DOHH2 (cell line): ENCODE measurements around the gene LLGL1.

Experiments
- CTCF ChIP-seq: fragments of 200-600 bp; sonication (generic); IDR thresholded peaks from one replicate; pipeline ENCODE4 v1.5.1; 2014; ENCODE audit warnings: antibody characterized with exemption, mild to moderate bottlenecking, low read depth, low read length; ENCODE audit not compliant: poor library complexity, severe bottlenecking
- EZH2phosphoT487 ChIP-seq: fragments of 200-600 bp; sonication (generic); IDR thresholded peaks from 2 replicates; pipeline ENCODE4 v1.6.1; 2017; ENCODE audit warnings: borderline replicate concordance, mild to moderate bottlenecking, antibody characterized with exemption, low read length, moderate library complexity, mixed read lengths

DNA sequence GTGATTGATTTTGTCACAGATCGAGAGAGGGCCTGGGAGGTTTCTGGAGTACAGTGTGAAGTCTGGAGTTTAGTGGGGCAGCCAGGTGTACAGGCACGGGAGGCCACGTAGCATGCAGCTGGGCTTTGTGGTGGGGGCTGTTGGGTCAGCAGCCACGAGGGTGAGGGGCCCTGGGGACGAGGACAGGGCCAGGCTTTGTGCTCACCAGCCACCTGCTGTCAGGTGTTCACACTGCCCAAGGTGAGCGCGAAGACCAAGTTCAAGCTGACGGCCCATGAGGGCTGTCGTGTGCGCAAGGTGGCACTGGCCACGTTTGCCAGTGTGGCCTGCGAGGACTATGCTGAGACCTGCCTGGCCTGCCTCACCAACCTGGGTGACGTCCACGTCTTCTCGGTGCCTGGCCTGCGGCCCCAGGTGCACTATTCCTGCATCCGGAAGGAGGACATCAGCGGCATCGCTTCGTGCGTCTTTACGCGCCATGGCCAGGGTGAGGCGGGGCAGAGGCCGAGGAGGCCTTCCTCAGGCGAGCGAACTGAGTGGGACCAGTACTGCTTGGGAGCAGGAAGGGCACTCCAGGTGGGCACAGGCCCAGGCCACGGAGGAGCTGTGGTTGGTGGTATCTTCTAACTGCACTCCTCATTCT lies 15.9 kb downstream of the LLGL1 start:
- no peak for TF ChIP-seq CTCF
- no peak for TF ChIP-seq EZH2phosphoT487
